T-helper 2 cell treated with Interferon-gamma antibody and Interleukin-4, amounts not matched to agents 100 ng/mL and 5 ng/mL, for 36 hours (primary cell): ENCODE data around the gene PTGFRN. TPM values are rescaled to one million over a fixed set of nuclear protein-coding genes. Genes with fewer than 3 reads are reported as not detected.

ENCODE experiments used
- intact Hi-C: fragments of 100-400 bp; cut with micrococcal nuclease; formaldehyde crosslinking; loops from one replicate; pipeline ENCODE4 v1.15.1; 2023
- total RNA-seq: library from RNA; stranded (reverse); gene quantifications from 2 replicates; pipeline ENCODE4 v1.2.3, GENCODE V29; 2022

The PTGFRN gene
- total RNA-seq, 1 donor from 2014 or later = 4.3 TPM

- intact Hi-C loops = no loop called here
These were observed 116.6 kb downstream of the PTGFRN start for GRCh38 chr1:117026361-117026760.

- intact Hi-C loops = no loop called here
These were observed 120.0 kb downstream of the PTGFRN start for GRCh38 chr1:117029685-117030084.

GRCh38 chr1:117030271-117030877 is 120.7 kb downstream of the PTGFRN start:
- intact Hi-C loops = no loop called here

- intact Hi-C loops = no loop called here
These were observed 122.5 kb downstream of the PTGFRN start for GRCh38 chr1:117032266-117032665.

- intact Hi-C loops = no loop called here
These were observed 123.2 kb downstream of the PTGFRN start for GRCh38 chr1:117032681-117033539.

- intact Hi-C loops = no loop called here
These were observed 124.1 kb downstream of the PTGFRN start for GRCh38 chr1:117033772-117034171.

GRCh38 chr1:117034791-117035290 is 125.1 kb downstream of the PTGFRN start:
- intact Hi-C loops = no loop called here

GRCh38 chr1:117036018-117036461 is 126.3 kb downstream of the PTGFRN start:
- intact Hi-C loops = no loop called here

- intact Hi-C loops = no loop called here
These were observed 128.1 kb downstream of the PTGFRN start for GRCh38 chr1:117037802-117038201.

GRCh38 chr1:117038236-117038635 is 128.5 kb downstream of the PTGFRN start:
- intact Hi-C loops = no loop called here

Other genes starting within 250 kb of the PTGFRN start
- 0.68 and 0.82 TPM in 2 replicates for gene IGSF3, start 242.2 kb upstream of the PTGFRN start, total RNA-seq
- gene CD2, start 155.5 kb upstream of the PTGFRN start, total RNA-seq = 168 and 182 TPM in 2 replicates
- 1.2 and 2.0 TPM in 2 replicates for gene CD101, start 91.8 kb downstream of the PTGFRN start, total RNA-seq
- gene TTF2, start 150.4 kb downstream of the PTGFRN start, total RNA-seq = 95.4 and 100 TPM in 2 replicates
- 1.2 and 1.5 TPM in 2 replicates for gene TRIM45, start 211.8 kb downstream of the PTGFRN start, total RNA-seq